Retina (tissue), 1 donor: ENCODE measurements around the gene ADNP.
"Not testable (repeated sequence)": the region's sequence is repeated elsewhere in the genome, so short reads cannot be mapped to it uniquely, and the experiment has no call there.

ENCODE experiments used
- DNase-seq: peaks from one replicate; pipeline ENCODE4 v3.0.0-alpha.2; 2016

The ADNP gene

DNA sequence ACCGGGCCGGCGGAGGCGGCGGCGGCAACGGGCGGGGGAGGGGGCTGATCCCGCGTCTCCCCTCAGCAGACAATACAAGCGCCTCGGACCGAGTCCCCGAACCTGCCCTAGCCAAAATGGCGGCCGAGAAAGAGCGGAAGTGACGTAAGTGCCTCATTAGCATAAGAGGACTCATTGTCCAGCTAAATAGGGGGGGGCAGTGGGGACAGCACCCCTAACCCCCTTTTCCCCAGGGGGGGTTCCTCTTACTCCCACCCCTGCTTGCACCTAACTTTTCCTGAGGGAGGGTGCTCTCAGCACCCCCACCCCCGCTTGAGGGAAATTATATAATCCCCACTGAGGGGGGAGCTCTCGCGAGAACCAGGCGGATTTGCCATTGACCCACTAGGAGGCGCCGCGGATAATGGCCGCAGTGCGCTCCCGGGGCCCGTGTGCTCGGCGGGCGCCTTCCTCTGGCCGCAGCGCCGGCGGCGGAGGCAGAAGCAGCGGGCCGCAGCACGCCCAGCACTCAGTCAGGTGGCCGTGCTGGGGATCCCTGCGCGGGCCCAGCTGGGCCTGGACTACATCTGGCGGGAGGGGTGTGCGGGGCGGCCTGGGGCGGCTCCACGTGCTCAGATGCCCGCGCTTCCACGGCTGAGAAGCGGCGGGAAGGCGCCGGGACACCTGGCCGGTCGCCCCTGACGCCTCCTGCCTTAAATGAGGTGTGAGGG is at the start of gene ADNP:
TSS of gene ADNP (minus strand) at position 132 of the 710 bp plus-strand sequence. CDS start 27,441 bp downstream, outside the sequence.
- peak; percentile 100 for DNase-seq

DNA sequence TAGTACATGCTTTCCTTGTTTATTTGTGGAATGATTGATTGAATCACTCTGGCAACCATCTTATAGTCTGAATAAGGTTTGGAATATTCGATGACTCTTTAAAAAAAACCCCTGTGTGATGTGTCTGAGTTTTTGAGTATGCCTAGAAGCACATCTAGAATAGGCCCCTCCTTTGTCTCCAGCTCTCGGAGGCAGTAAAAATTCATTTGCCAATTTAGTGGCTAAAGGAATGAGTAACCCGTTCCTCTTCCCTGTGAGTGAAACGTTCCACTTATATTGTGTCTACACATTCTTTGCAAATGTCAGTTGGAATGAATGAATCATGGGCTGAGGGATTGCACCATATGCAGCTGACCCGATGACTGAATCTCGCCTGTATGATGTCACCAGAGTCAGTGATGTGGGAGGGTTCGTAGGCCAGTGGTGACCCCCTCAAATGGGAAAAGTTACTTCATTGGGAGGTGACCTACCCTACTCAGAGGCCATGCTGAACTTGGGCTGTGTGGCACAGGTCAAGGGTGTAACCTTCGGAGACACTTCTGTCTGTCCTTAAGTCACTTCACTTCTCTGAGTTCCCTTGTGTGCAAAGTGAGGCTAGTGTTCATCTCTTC is 48.9 kb upstream of the ADNP start:
- DNase-seq: no peak

DNA sequence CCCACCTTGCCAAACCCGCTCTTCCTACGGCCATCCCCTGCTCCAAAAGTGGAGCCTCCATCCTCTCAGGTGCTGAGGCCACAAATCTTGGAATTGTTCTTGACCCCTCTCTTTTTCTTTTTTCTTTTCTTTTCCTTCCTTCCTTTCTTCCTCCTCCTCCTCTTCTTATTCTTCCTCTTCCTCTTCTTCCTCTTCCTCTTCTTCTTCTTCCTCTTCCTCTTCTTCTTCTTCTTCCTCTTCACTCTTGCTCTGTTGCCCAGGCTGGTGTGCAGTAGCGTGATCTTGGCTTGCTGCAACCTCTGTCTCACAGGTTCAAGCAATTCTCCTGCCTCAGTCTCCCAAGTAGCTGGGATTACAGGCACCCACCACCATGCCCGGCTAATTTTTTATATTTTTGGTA is 47.3 kb upstream of the ADNP start:
- DNase-seq: not testable (repeated sequence)

DNA sequence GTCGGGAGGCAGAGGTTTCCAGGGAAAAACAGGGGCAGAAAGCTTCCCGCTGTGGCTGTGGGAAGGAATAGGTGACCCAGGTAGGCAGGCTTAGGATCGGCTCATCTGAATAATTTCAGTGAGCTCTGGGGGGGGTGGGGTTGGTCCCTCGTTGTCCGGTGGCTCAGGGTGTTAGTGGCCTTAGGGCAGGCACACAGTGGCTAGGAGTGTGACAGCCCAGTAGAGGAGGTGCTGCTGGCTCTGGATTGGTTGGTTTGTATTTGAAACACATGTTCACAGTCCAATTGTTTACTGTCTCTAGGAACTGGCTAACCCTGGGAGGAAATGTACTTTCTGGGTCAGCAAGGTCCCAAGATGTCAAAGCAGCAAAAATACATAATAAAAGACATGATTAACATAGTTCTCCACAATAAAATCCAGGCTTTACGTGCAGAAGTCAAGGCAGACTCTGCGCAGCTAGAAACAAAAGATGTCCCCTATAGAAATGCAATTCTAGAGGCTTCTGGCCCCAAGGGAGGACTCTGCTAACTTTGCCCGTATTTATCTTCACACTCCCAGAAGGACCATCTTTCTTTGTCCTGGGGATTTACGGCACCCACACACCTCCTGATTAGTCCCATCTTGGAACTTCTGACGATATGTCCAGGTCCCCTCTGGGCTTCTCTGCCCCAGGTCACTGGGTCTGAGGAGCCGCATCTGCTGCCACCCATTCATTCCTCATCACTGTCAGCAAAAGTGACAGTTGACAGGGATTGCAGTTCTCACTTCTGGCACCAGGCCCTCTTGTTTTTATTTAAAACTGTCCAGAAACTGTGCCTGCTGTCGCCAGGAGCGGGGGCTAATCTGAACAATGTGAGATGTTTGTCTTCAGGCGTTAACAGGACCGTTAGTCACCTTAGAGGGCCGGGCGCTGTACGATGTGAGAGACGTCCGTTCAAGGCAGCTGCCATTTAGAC is 46.1 kb upstream of the ADNP start:
- peak; percentile 61 for DNase-seq

DNA sequence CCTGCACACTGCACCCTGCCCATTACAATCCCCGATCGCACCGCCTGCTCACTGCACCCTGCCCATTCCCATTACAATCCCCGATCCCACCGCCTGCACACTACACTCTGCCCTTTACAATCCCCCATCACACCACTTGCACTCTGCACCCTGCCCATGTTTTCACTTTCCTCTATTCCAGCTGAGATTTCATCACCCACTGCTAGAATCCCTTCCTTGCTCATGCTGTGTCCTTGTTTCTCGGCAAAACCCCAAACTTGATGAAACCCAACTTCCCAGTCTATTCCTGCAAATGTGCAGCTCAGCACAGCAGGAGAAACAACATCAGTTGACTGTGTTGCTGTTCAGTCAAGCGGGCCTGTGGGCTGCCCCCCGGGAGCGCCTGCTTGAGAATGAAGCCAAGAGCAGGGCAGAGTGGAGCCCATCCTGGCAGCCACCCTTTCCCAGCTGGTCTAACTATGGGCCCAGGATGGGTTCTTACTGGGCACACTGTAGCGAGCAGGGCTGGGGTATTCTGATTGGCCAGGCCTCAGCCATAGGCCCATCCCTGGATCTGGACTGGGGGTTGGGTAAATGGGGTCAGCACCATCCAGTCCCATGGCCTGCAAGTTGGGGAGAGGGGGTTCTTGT is 44.6 kb upstream of the ADNP start:
- DNase-seq: no peak

DNA sequence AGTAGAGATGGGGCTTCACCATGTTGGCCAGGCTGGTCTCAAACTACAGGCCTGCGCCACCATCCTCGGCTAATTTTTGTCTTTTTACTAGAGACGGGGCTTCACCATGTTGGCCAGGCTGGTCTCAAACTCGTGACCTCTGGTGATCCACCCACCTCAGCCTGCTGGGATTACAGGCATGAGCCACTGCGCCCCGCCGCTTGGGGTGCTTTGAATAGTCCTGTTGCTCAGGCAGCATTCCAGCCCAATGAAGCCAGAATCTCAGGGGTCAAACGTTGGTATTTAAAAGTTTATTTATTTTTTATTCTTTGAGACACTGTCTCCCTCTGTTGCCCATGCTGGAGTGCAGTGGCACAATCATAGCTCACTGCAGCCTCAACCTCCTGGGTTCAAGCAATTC is 38.7 kb upstream of the ADNP start:
- no peak for DNase-seq

DNA sequence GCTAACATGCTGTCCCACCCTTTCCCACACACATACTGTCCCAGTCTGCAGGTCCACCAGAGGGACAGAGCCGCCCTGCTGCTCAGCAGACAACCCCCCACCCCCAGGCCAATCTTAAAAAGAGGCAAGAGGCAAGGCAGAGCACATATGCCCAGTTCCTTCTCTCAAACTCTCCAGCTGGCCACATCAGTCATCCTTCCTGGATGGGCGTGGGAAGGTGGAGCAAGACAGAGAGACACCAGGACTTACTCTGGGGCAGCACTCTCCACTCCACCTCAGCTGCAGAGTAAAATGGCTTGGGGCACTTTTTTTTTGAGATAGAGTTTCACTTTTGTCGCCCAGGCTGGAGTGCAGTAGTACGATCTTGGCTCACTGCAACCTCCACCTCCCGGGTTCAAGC is 38.2 kb upstream of the ADNP start:
- no peak for DNase-seq

DNA sequence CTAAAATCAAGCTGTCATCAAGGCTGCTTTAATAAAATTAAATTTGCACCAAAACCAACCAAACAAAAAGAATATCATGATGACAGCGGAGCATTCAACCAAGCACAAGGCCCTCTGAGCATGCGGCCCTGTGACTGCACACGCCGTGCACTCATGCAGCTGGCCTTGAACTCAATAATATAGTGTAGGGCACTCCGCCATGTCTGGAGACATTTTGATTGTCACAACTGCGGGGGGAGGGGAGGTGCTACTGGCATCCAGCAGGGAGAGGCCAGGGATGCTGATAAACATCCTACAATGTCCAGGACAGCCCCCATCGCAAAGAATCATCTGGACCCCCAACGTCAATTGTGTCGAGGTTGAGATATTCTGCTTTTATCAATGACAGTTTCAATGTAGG is 37.1 kb upstream of the ADNP start:
- peak; percentile 69 for DNase-seq

DNA sequence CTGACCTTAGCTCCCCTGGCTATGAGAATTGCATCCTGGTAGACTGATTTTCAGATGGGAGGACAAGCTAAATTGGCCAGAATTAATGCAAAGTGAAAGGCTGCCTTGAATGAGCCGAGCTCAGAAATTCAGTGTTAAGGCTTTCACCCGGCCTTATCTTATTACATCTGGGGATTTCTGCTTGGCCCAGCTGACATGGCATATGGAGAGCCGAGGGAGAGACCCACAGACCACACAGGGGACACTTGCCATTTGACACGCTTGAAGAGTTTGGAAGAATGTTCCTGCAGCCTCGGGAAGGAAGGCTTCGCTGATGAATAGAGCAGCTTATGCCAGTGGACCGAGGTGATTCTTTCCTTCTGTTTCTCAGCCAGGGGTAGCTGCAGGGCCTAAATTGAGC is 36.3 kb upstream of the ADNP start:
- peak; percentile 91 for DNase-seq

DNA sequence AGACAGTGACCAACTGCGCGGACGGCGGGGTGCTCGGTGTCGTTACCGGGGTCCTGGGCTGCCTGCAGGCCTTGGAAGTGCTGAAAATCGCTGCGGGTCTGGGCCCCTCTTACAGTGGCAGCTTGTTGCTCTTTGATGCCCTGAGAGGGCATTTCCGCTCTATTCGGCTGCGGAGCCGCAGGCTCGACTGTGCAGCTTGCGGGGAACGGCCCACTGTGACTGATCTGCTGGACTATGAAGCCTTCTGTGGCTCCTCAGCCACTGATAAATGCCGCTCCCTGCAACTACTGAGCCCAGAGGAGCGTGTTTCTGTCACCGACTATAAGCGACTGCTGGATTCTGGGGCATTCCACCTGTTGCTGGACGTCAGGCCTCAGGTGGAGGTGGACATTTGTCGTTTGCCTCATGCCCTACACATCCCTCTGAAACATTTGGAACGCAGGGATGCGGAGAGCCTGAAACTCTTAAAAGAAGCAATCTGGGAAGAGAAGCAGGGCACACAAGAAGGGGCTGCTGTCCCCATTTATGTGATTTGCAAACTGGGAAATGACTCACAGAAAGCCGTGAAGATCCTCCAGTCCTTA is 28.4 kb upstream of the ADNP start:
- no peak for DNase-seq

DNA sequence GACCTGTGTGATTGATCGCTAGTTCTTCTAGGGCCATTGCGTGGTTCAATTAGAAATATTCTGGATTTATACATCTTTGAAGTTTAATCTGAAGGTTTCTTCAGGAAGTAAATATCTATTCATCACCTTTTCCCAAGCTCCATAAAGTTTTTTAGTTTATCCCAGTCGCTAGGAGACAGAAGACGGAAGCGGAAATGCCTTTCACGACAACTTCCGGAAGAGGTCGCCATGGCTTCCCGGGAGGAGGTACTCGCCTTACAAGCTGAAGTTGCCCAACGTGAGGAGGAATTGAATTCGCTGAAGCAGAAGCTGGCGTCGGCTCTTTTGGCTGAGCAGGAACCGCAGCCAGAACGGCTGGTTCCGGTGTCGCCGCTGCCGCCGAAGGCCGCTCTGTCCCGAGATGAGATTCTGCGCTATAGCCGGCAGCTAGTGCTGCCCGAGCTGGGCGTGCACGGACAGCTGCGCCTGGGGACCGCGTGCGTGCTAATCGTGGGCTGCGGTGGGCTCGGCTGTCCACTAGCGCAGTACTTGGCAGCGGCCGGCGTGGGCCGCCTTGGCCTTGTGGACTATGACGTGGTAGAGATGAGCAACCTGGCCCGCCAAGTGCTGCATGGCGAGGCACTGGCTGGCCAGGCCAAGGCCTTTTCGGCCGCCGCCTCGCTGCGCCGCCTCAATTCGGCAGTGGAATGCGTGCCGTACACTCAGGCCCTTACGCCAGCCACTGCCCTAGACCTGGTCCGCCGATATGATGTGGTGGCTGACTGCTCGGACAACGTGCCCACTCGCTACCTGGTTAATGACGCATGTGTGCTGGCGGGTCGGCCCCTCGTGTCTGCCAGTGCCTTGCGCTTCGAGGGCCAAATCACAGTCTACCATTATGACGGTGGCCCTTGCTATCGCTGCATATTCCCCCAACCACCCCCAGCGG is 27.6 kb upstream of the ADNP start, which contains the start of gene MOCS3:
TSS of gene MOCS3 (plus strand) at position 204 of the 928 bp plus-strand sequence. CDS start at position 229, 25 bp downstream.
- peak; percentile 97 for DNase-seq

DNA sequence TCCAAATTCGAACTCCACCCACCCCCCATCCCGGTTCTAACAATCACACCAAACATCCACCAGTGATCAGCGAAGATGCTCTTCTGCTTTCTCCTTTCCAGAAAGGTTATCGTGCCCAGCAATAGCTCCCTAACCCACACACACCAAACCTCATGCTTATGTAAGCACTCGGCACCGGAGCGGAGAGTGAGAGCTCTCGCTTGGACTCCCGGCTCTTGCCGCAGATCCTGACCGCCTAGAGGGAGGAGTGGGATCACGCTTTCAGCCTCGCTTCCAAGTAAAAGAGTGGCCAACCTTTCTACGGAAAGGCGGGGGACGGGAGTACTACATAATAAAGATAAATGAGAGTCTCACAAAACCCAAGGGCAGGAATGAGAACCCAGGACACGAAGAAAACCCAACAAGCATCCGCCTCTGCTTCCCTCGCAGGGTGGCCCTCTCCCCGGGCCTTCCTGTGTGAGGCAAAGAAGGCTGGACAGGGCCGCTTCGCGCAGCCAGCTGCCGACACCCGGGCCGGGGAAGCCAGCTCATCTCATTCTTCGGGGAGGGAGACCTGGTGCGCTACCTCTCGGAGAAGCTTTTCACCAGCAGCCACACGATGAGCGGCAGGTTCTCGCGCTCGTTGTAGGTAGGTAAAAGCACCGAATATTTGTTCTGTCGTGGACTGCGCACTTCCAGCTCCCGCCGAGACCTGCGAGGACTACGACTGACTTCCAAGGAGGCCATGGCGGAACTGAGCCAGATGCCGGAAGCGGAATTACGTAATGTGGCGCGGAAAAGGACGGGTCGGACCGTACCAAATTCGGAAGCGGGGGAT is 26.8 kb upstream of the ADNP start, which contains the start of gene DPM1:
TSS of gene DPM1 (minus strand) at position 735 of the 817 bp plus-strand sequence. CDS start at position 726, 9 bp downstream.
- DNase-seq: peak; percentile 96

DNA sequence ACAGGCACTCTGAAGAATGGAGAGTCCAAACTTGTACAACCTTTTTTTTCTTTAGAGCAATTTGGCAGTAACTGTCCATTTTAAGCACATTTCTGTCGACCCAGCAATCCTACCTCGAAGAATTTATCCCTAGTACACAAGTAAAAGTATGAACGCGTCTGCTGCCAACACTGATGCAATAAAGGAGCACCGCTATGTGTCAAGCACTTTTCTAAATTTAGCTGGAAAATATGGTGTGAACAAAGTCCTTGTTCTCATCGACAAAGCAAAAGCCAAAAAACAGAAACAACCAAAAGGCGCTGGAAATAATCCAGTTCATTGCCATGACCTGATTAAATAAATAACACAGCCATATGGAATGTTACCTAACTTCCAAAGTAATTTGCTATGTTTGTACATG is 26.0 kb upstream of the ADNP start:
- no peak for DNase-seq

DNA sequence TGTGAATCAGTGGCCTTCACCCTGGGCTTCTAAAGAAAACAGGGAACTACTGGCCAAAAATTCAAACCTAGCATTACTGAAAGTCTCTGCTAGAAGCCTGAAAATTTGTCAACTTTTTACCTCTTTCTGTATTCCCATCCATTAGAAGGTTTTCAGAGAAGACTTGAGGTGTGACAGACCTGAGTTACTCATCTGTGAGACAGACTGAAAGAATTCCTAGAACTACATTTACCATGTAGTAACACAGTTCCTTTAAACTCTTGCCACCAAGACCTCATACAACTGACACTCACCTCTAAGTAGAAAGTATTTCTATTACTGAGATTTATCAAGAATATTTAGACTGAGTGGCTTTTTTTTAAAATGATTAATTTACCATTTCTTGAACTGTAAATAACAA is 22.6 kb upstream of the ADNP start:
- DNase-seq: no peak

DNA sequence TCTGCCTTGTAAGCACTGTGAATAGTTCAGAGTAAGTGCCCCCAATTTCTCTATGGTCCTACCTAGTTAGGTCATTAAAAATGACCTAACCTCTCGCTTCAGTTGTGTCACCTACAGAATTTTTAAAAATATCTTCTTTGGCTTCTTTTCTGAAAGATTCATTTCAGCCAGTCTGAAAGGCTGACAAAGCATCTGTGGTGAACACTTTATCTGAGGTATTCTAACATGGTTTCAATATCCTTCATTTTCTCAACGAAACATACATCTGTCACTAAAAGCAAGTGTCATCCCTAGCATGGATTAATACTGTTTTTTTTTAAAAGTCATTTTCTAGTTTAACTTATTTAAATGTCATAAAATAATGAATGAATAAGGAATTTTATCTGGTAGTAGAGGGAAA is 22.0 kb upstream of the ADNP start:
- DNase-seq: no peak

DNA sequence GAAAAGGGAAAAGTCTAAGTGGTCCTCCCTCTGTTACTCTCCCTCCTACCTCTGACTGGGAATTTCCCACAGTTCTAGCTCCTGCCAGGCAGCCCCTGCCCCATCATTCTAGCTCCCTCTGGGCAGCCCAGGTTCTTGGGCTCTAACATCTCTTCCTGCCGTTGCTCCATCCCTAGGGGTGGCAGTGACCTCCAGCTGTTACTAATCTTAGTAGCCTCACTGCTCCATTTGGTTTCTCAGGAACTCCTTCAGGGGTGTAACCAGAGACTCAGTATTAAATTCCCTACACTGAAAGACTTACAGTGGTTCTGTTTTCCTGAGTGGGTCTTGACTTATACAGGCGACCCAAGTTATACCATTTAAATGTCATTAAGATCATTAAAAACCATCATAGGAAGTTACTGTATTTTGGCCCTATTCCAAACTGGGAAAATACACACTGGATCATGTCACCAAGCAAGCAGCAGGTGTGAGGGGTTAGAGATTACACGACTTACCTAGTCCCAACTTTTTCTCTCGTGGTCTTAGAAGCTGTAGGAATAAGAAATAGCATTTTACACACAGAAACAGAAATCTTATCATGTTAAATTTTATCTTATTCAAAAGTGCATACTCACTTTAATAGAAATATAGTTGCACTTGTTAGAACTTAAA is 17.0 kb upstream of the ADNP start:
- DNase-seq: no peak

DNA sequence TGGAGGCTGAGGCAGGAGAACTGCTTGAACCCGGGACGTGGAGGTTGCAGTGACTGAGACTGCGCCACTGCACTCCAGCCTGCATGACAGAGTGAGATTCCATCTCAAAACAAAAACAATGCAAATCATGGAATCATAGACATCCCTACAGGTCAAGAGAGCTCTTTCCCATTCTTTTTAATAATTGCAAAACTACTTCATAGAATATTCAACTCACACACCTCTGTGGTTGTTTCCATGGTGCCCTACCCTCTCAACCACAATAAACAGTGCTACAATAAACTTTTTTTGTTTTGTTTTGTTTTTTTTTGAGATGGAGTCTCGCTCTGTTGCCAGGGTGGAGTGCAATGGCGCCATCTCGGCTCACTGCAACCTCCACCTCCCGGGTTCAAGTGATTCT is 11.8 kb upstream of the ADNP start:
- no peak for DNase-seq

DNA sequence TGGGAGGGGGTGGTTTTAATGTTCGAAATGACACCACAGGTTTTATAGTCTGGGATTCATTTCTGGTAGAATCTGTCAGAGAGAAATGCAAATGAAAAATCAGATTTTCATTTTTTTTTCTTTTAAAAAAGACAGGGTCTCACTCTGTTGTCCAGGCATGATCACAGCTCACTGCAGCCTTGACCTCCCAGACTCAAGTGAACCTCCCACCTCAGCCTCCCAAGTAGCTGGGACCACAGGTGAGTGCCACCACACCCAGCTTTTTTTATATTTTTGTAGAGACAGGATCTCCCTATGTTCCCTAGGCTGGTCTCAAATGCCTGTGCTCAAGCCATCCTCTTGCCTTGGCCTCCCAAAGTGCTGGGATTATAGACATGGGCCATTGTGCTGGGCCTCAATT is 2.4 kb upstream of the ADNP start:
- no peak for DNase-seq

DNA sequence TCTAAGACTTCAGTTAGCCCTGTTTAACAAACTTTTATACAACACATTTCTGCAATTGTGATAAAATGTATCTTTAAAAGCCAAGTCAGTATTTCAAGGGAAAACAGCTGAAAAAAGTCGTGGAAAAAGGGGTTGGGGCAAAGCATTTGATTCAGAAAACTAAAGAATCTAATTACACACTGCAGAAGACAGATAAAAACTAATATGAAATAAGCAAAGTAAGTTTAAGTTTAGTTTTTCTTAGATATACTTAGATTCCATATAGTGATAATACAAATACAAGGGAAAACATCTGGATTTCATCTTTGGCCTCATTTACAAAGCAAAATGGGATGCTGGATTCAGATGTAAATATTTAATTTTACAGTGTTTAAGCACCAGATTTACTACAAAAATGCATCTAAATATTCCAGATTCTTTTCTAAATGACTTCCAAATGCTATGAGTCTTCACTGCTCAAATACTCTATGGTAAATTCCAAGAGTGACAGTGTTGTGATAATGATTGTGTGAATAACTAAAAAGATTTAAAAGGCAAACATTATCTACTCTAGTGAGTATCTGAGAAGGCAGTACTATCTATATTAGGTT is 1.5 kb upstream of the ADNP start:
- DNase-seq: no peak
